K562 (cell line): Measurements from ENCODE around the gene HPX. TPM values are rescaled to one million over a fixed set of nuclear protein-coding genes. Genes with fewer than 3 reads are reported as not detected.

ENCODE experiments used
- ATAC-seq: fragments of 200-7000 bp; cut with Tn5 transposase; 3 replicates; pipeline ENCODE4 v1.9.1; 2020; ENCODE audit warnings: moderate library complexity
- BruUV-seq: library from RNA; stranded (reverse); fragments of 400-500 nt; replicated peaks from 2 replicates; lab custom pipeline; 2021; lab: Mats Ljungman, UMichigan
- CTCF ChIA-PET: fragments of 300-600 bp; formaldehyde crosslinking; extraction: SDS; loops from one replicate; lab custom pipeline; 2021; ENCODE audit warnings: low intra/inter-chr PET ratio; lab: Yijun Ruan, JAX
- POLR2A ChIA-PET: fragments of 300-600, 350-650 bp; sonication (Branson Sonifier 250); formaldehyde crosslinking; extraction: SDS; loops from one replicate; lab custom pipeline; 2021; ENCODE audit warnings: antibody characterized with exemption, inconsistent platforms; lab: Yijun Ruan, JAX
- DNase-seq, 4 experiments: peaks; one replicate each; pipeline versions ENCODE4 v3.0.0 to v3.0.0-alpha.2; 2011 to 2018; ENCODE audit warnings: low spot score in 3 of 4, mixed read lengths in 3 of 4; ENCODE audit errors: extremely low read depth in 1 of 4
- FAIRE-seq: peaks from 2 replicates; lab custom pipeline; 2011; peaks lifted over from hg19 to GRCh38; lab: Jason Lieb, UNC
- H2AFZ ChIP-seq: 2 replicates; pipeline ENCODE4 v1.6.0; 2011; ENCODE audit warnings: low read depth, low read length, control low read depth, inconsistent platforms
- H3K27ac ChIP-seq: fragments of 200-600 bp; 3 replicates; pipeline ENCODE4 v1.8.0; 2011; ENCODE audit warnings: low read depth, mild to moderate bottlenecking, control low read depth, inconsistent platforms, low read length, moderate library complexity, mixed read lengths; ENCODE audit errors: extremely low read depth
- H3K27me3 ChIP-seq, 2 experiments: fragments of 300-600 bp in 1 of 2; 2 replicates in 1 of 2; 3 replicates in 1 of 2; pipeline versions ENCODE4 v1.6.0 to v1.8.0; 2011; ENCODE audit warnings: inconsistent platforms in 2 of 2, low read length in 2 of 2, mild to moderate bottlenecking in 1 of 2, mixed read lengths in 1 of 2, moderate library complexity in 1 of 2; ENCODE audit not compliant: control insufficient read depth in 2 of 2, insufficient read depth in 2 of 2
- H3K36me3 ChIP-seq: fragments of 300-600 bp; 3 replicates; pipeline ENCODE4 v1.8.0; 2011; ENCODE audit warnings: mild to moderate bottlenecking, low read length, inconsistent platforms; ENCODE audit not compliant: control insufficient read depth, insufficient read depth
- H3K4me1 ChIP-seq, 2 experiments: fragments of 200-600 bp in 1 of 2; replicated peaks in 1 of 2; 2 replicates in 1 of 2; 3 replicates in 1 of 2; pipeline versions ENCODE4 v1.5.1 to v1.8.0; 2011; ENCODE audit warnings: inconsistent platforms in 2 of 2, low read length in 2 of 2, mild to moderate bottlenecking in 1 of 2, mixed read lengths in 1 of 2, moderate library complexity in 1 of 2; ENCODE audit not compliant: control insufficient read depth in 2 of 2, insufficient read depth in 2 of 2
- H3K4me2 ChIP-seq: 2 replicates; pipeline ENCODE4 v1.6.1; 2011; ENCODE audit warnings: low read length, control low read depth, inconsistent platforms, mixed read lengths; ENCODE audit not compliant: insufficient read depth
- H3K4me3 ChIP-seq: fragments of 200-600 bp; sonication (generic), shearing (Covaris generic); 2 replicates; pipeline ENCODE4 v1.5.1; 2016; ENCODE audit warnings: control low read depth, inconsistent platforms
- H3K79me2 ChIP-seq: fragments of 200-600 bp; 3 replicates; pipeline ENCODE4 v1.8.0; 2011; ENCODE audit warnings: low read length, inconsistent platforms; ENCODE audit not compliant: control insufficient read depth, insufficient read depth
- H3K9ac ChIP-seq, 2 experiments: 2 replicates each; pipeline versions ENCODE4 v1.6.0 to v1.6.1; 2011; ENCODE audit warnings: low read depth in 2 of 2, low read length in 2 of 2, control low read depth in 1 of 2, inconsistent platforms in 1 of 2, mild to moderate bottlenecking in 1 of 2, mixed read lengths in 1 of 2; ENCODE audit not compliant: insufficient read depth in 1 of 2
- H3K9me1 ChIP-seq: one replicate; pipeline ENCODE4 v1.6.0; 2011; ENCODE audit warnings: inconsistent platforms, mild to moderate bottlenecking, low read length, moderate library complexity; ENCODE audit not compliant: control insufficient read depth, insufficient read depth
- H3K9me3 ChIP-seq: replicated peaks from 2 replicates; pipeline ENCODE4 v1.5.1; 2011; ENCODE audit warnings: low read depth, low read length, inconsistent platforms; ENCODE audit not compliant: control insufficient read depth, insufficient read depth
- H4K20me1 ChIP-seq: replicated peaks from 2 replicates; pipeline ENCODE4 v1.6.1; 2011; ENCODE audit warnings: low read length, inconsistent platforms, mixed read lengths; ENCODE audit not compliant: control insufficient read depth, insufficient read depth
- BCLAF1 ChIP-seq, 2 experiments: fragments of 450-650 bp in 1 of 2; IDR thresholded peaks; 2 replicates each; pipeline ENCODE4 v1.6.1; 2011 to 2017; ENCODE audit warnings: low read depth in 2 of 2, antibody characterized with exemption in 1 of 2, borderline replicate concordance in 1 of 2, low read length in 1 of 2, mild to moderate bottlenecking in 1 of 2, mixed read lengths in 1 of 2; ENCODE audit not compliant: control insufficient read depth in 1 of 2
- CEBPB ChIP-seq: fragments of 450-650 bp; IDR thresholded peaks from 2 replicates; pipeline ENCODE4 v1.6.1; 2016; ENCODE audit warnings: missing genetic modification characterization, missing compliant biosample characterization
- FOXJ3 ChIP-seq: sonication (generic); formaldehyde crosslinking; IDR thresholded peaks from 2 replicates; pipeline ENCODE4 v1.4.0; 2020; ENCODE audit warnings: mild to moderate bottlenecking, missing genetic modification reagents
- KLF1 ChIP-seq: fragments of 450-650 bp; IDR thresholded peaks from 2 replicates; pipeline ENCODE4 v1.6.1; 2016; ENCODE audit warnings: missing genetic modification characterization, missing compliant biosample characterization
- MNT ChIP-seq, 2 experiments: fragments of 450-650 bp; conservative IDR thresholded peaks; 2 replicates each; pipeline ENCODE4 v1.6.1; 2017; ENCODE audit warnings: mild to moderate bottlenecking in 2 of 2, moderate library complexity in 2 of 2
- SAFB2 ChIP-seq: fragments of 200-400 bp; formaldehyde crosslinking; IDR thresholded peaks from 2 replicates; pipeline ENCODE4 v1.6.1; 2018; ENCODE audit warnings: borderline replicate concordance, low read length, low read depth, moderate library complexity; ENCODE audit not compliant: severe bottlenecking
- SRF ChIP-seq, 2 experiments: fragments of 250-450, 450-650 bp in 1 of 2; sonication (Bioruptor Pico) in 1 of 2; sonication (generic) in 1 of 2; formaldehyde crosslinking; IDR thresholded peaks; 2 replicates each; pipeline versions ENCODE4 v1.5.0 to v1.5.1; 2020 to 2022; ENCODE audit warnings: mild to moderate bottlenecking in 1 of 2, missing genetic modification reagents in 1 of 2
- YBX1 ChIP-seq: fragments of 450-650 bp; IDR thresholded peaks from 2 replicates; pipeline ENCODE4 v1.7.1; 2016; ENCODE audit warnings: mild to moderate bottlenecking
- WGBS: fragments of 100-300 bp; shearing (Covaris generic); methylation state at CpG from one replicate; pipeline ENCODE4 v1.1.6; 2016; ENCODE audit warnings: low coverage, mixed read lengths; ENCODE audit not compliant: insufficient coverage; ENCODE audit errors: missing lambda C conversion rate; 5-methylcytosine and 5-hydroxymethylcytosine counted together
- in situ Hi-C: fragments of 300-500 bp; cut with MboI; formaldehyde crosslinking; loops from 4 replicates; pipeline ENCODE4 v1.15.0; 2018; ENCODE audit warnings: inconsistent platforms, mixed read lengths
- intact Hi-C: fragments of 100-400 bp; cut with micrococcal nuclease; formaldehyde crosslinking; loops from 2 replicates; pipeline ENCODE4 v1.14.2; 2022
- polyA plus RNA-seq, 8 experiments: library from polyadenylated mRNA; depleted of rRNA in 4 of 8; stranded (reverse) in 5 of 8; unstranded in 3 of 8; fragments of >200 nt; fragmentation: Nextera tagmentation in 2 of 8; fragmentation: Illumina TruSeq in 1 of 8; extraction: Ambion mirVana in 2 of 8; extraction: Trizol in 1 of 8; gene quantifications; 2 replicates each; pipeline versions ENCODE4 v1.2.1 to v1.2.3, GENCODE V29; 2011 to 2014; ENCODE audit warnings: inconsistent platforms in 1 of 8, missing spikeins in 1 of 8
- total RNA-seq, 7 experiments: library from RNA; depleted of rRNA in 6 of 7; stranded (reverse); fragments of >200 nt in 6 of 7; fragmentation: Illumina TruSeq in 2 of 7; extraction: Trizol in 2 of 7; gene quantifications; 2 replicates each; pipeline versions ENCODE4 v1.2.1 to v1.2.3, GENCODE V29; 2011 to 2021; ENCODE audit warnings: low replicate concordance in 1 of 7

HPX gene
- total and polyA plus RNA-seq, 9 of the 15 experiments (the other 6 are each of a cell fraction or from before 2014, with no cell fraction given), result 0.12 to 1.2 (median 0.49) TPM; not detected in 1

- H2AFZ ChIP-seq, result no peak overlapping the region
- no TSS peak for BruUV-seq
- H3K4me1 ChIP-seq, result no peaks in the 10 kb centered on the region; a peak in 1 of 5 replicates
- H3K27ac ChIP-seq, result no peak overlapping the region
- H3K27me3 ChIP-seq, result no peaks in the 10 kb centered on the region
- H3K4me2 ChIP-seq, result no peak overlapping the region
- peaks cover 10% of the 10 kb centered on the region for H3K79me2 ChIP-seq
- ATAC-seq (no peak), DNase-seq (no peak), FAIRE-seq (no peak)
- in situ Hi-C loops (no loop called here), intact Hi-C loops (no loop called here)
- no peaks in the 10 kb centered on the region for H3K9me3 ChIP-seq
- no peak overlapping the region for H3K4me3 ChIP-seq
- peaks cover 78% of the 10 kb centered on the region for H3K36me3 ChIP-seq
- no peak overlapping the region for H3K9ac ChIP-seq
- no peaks in the 10 kb centered on the region for H3K9me1 ChIP-seq
- WGBS, result 61% methylated on average over 6 of the region's 6 CpGs
- ChIA-PET POLR2A (interaction anchor here (2.7 to 4.9 kb wide), 2 partner anchors 7 to 11 kb away, joined by 16 to 33 read pairs; partner anchors contain the start of gene DNHD1), CTCF (no interaction called here)
- no peaks in the 10 kb centered on the region for H4K20me1 ChIP-seq
- TF ChIP-seq SAFB2, result no peak
- no peak for TF ChIP-seq BCLAF1 (IDR thresholded peaks at IDR 0.05; ENCODE audit: borderline replicate concordance in 1 of 2, control insufficient read depth in 1 of 2, low read depth in 2 of 2, low read length in 1 of 2)
- no peak for TF ChIP-seq FOXJ3 (CRISPR knock-in tag)
- no peak for TF ChIP-seq SRF (CRISPR knock-in tag; IDR thresholded peaks at IDR 0.05)
- TF ChIP-seq KLF1 (tag), result no peak
- no peak for TF ChIP-seq CEBPB
- TF ChIP-seq MNT (conservative IDR thresholded peaks at IDR 0.05), result no peak
- TF ChIP-seq YBX1, result no peak
Measured at GRCh38 chr11:6488342-6488741, 47.6 kb upstream of the HPX start.
